ENCODE results near the gene AGTR2. TPM values are rescaled to one million over a fixed set of nuclear protein-coding genes. Genes with fewer than 3 reads are reported as not detected.
A peak's percentile ranks its signal among the peaks of the same experiment; 100 is the strongest.

Gene AGTR2
- total RNA-seq, 4 donors from 2014 or later, result 0.13 TPM; not detected in 3

DNA sequence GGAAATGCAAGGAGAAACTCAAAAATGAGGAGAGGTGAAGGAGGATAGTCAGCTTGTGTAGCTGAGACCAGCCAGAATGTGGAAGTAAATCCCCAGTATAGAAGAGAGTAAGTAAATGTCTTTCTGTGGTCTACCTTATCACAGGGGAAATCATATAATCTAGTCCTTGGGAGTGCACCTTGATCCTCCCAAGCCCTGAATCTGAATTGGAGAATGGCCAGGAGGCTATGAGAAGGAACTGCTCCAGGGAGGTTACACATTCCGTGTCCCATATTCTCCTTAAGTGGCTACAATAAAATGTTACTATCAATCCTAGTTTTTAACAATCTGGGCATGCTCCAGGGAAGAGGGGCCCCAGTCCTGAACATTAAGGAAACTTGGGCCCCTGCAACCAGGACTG is 10.8 kb downstream of the AGTR2 start:
- 100% methylated on average over 1 of the region's 1 CpG for WGBS, 2 donors (ENCODE audit: low coverage in 1 of 2)
- TF ChIP-seq, protein P1, sequence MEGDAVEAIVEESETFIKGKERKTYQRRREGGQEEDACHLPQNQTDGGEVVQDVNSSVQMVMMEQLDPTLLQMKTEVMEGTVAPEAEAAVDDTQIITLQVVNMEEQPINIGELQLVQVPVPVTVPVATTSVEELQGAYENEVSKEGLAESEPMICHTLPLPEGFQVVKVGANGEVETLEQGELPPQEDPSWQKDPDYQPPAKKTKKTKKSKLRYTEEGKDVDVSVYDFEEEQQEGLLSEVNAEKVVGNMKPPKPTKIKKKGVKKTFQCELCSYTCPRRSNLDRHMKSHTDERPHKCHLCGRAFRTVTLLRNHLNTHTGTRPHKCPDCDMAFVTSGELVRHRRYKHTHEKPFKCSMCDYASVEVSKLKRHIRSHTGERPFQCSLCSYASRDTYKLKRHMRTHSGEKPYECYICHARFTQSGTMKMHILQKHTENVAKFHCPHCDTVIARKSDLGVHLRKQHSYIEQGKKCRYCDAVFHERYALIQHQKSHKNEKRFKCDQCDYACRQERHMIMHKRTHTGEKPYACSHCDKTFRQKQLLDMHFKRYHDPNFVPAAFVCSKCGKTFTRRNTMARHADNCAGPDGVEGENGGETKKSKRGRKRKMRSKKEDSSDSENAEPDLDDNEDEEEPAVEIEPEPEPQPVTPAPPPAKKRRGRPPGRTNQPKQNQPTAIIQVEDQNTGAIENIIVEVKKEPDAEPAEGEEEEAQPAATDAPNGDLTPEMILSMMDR (IDR thresholded peaks at IDR 0.05), result no peak
- TF ChIP-seq POLR2AphosphoS5 (IDR thresholded peaks at IDR 0.05), result no peak
- no peak for TF ChIP-seq EP300 (IDR thresholded peaks at IDR 0.05)
- no peak for TF ChIP-seq POLR2A (IDR thresholded peaks at IDR 0.05)
- ATAC-seq, result no peak

DNA sequence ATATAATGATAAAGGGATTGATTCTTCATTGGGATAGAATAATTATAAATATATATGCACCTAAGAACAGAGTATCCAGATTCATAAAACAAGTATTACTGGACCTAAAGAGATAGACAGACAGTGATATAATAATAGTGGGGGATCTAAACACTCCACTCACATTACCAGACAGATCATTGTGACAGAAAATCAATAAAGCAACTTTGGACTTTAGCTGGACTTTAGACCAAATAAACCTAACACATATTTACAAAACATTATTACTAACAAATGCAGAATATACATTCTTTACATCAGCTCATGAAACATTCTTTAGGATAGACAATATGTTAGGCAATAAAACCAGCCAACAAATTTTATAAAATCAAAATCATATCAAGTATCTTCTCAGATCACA is 14.6 kb downstream of the AGTR2 start:
- Histone ChIP-seq H3K27me3 (no peaks in the 10 kb centered on the region), H3K4me1 (no peaks in the 10 kb centered on the region), H3K36me3 (no peaks in the 10 kb centered on the region), H3K4me3 (no peak overlapping the region), H3K27ac (no peak overlapping the region), H3K9me3 (no peaks in the 10 kb centered on the region)
- ATAC-seq, result no peak
- no peak for TF ChIP-seq POLR2AphosphoS5 (IDR thresholded peaks at IDR 0.05)
- TF ChIP-seq EP300 (IDR thresholded peaks at IDR 0.05), result no peak

More for the DNA sequence above, 10.8 kb downstream of the AGTR2 start:
- H3K36me3 ChIP-seq, result no peaks in the 10 kb centered on the region
- H3K27ac ChIP-seq, result no peak overlapping the region
- no peaks in the 10 kb centered on the region for H3K4me1 ChIP-seq
- no peak overlapping the region for H3K4me3 ChIP-seq
- no peaks in the 10 kb centered on the region for H3K9me3 ChIP-seq
- H3K27me3 ChIP-seq, result no peaks in the 10 kb centered on the region

DNA sequence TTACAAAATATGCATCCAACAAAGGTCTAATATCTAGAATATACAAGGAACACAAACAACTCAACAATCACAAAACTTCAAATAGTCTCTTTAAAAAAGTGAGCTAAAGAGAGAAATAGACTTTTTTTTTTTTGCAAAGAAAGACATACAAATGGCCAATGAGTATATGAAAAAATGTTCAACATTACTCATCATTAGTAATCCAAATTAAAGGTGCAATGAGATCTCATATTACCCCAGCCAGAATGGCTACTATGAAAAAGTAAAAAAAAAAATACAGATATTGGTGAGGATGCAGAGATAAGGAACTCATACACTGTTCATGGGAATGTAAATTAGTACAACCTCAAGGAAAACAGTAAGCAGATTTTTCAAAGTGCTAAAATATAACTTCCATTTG is 24.1 kb downstream of the AGTR2 start:
- TF ChIP-seq, protein P1 (IDR thresholded peaks at IDR 0.05), result no peak
- TF ChIP-seq POLR2AphosphoS5 (IDR thresholded peaks at IDR 0.05), result no peak
- Histone ChIP-seq H3K4me1 (no peaks in the 10 kb centered on the region), H3K36me3 (no peaks in the 10 kb centered on the region), H3K4me3 (no peak overlapping the region), H3K27ac (no peak overlapping the region), H3K27me3 (no peaks in the 10 kb centered on the region), H3K9me3 (no peaks in the 10 kb centered on the region)
- ATAC-seq, result no peak

DNA sequence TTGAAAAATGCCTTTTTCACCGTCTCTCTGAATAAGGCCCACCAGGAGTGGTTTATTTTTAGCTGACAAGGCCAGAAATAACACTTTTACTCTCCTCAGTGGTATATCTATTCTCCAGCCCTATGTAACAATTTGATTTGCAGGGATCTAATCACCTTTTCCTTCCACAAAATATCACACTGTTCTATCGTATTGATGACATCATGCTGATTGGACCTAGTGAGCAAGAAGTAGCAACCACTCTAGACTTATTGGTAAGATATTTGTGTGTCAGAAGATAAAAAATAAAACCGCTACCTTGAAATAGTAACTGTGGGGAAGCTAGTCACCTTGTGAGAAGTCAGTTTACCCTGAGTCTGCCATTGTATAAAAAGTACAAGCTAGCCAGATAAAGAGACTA is 27.7 kb downstream of the AGTR2 start:
- no peak overlapping the region for H3K27ac ChIP-seq
- 21 to 27% methylated on average over 3 of the region's 3 CpGs for WGBS, 2 donors (ENCODE audit: low coverage in 1 of 2)
- H3K27me3 ChIP-seq, result no peaks in the 10 kb centered on the region
- no peaks in the 10 kb centered on the region for H3K4me1 ChIP-seq
- no peaks in the 10 kb centered on the region for H3K9me3 ChIP-seq
- TF ChIP-seq POLR2AphosphoS5 (IDR thresholded peaks at IDR 0.05) (no peak), POLR2A (IDR thresholded peaks at IDR 0.05) (no peak), EP300 (IDR thresholded peaks at IDR 0.05) (no peak)
- TF ChIP-seq, protein P1 (IDR thresholded peaks at IDR 0.05), result no peak
- H3K36me3 ChIP-seq, result no peaks in the 10 kb centered on the region
- ATAC-seq, result no peak
- H3K4me3 ChIP-seq, result no peak overlapping the region

DNA sequence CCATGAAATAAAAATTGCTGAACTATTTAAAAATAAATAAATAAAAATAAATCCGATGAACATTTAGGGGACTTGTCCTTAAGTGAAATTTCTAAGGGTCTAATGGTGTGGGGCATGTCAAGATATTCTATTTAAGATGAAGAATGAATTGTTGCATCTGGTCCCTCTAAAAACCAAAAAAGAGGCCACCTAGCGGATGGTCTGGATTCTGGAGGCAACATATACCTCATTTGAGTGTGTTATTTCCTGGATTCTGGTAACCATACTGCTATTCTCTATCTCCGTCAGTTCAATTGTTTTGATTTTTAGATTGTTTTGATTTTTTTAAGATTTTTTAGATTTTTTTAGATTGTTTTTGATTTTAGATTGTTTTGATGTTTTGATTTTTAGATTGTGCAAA is 28.3 kb downstream of the AGTR2 start:
- Histone ChIP-seq H3K4me3 (no peak overlapping the region), H3K9me3 (no peaks in the 10 kb centered on the region), H3K4me1 (no peaks in the 10 kb centered on the region), H3K27me3 (no peaks in the 10 kb centered on the region), H3K36me3 (no peaks in the 10 kb centered on the region), H3K27ac (no peak overlapping the region)
- 38 to 85% methylated on average over 3 of the region's 3 CpGs for WGBS, 2 donors (ENCODE audit: low coverage in 1 of 2)
- TF ChIP-seq, protein P1 (IDR thresholded peaks at IDR 0.05), result no peak
- TF ChIP-seq POLR2A (IDR thresholded peaks at IDR 0.05) (no peak), EP300 (IDR thresholded peaks at IDR 0.05) (no peak), POLR2AphosphoS5 (IDR thresholded peaks at IDR 0.05) (no peak)
- ATAC-seq, result no peak

DNA sequence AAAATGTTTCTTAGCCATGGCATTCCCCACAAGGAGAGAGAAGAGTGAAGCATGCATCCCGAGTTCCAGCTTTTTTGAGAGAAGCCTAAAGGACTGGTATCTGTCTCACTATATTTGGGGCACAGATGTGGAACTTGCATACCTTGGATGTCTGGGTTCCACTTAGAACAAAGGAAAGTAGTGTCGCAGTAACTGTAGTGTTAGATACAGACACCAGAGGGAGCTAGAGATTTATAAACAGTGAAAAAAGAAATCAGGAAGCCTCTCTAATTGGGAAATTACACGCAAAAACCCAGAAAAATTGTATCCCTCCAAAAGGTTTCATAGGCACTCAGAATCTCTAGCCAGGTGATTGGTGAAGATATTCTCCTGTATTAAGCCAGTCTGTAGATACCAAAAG is 34.4 kb downstream of the AGTR2 start:
- Histone ChIP-seq H3K9me3 (no peaks in the 10 kb centered on the region), H3K36me3 (no peaks in the 10 kb centered on the region), H3K4me1 (no peaks in the 10 kb centered on the region), H3K4me3 (no peak overlapping the region), H3K27me3 (no peaks in the 10 kb centered on the region), H3K27ac (no peak overlapping the region)
- TF ChIP-seq POLR2A (IDR thresholded peaks at IDR 0.05) (no peak), EP300 (IDR thresholded peaks at IDR 0.05) (no peak), POLR2AphosphoS5 (IDR thresholded peaks at IDR 0.05) (no peak)
- TF ChIP-seq, protein P1 (IDR thresholded peaks at IDR 0.05), result peak in 2 of 4 experiments; percentile 15 to 53
- 0 to 7% methylated on average over 2 to 3 of the region's 3 CpGs for WGBS, 2 donors (ENCODE audit: low coverage in 1 of 2)
- no peak for ATAC-seq
